Cardiac ventricle fibroblast (primary cell): Measurements from ENCODE around the gene OR51G2. TPM values are rescaled to one million over a fixed set of nuclear protein-coding genes. Genes with fewer than 3 reads are reported as not detected.

Experiments
- total RNA-seq: library from RNA; depleted of rRNA; stranded (reverse); fragments of >200 nt; gene quantifications from 2 replicates; pipeline ENCODE4 v1.2.3, GENCODE V29; 2015

OR51G2 gene, protein sequence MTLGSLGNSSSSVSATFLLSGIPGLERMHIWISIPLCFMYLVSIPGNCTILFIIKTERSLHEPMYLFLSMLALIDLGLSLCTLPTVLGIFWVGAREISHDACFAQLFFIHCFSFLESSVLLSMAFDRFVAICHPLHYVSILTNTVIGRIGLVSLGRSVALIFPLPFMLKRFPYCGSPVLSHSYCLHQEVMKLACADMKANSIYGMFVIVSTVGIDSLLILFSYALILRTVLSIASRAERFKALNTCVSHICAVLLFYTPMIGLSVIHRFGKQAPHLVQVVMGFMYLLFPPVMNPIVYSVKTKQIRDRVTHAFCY
- total RNA-seq = not detected in 2 replicates

DNA sequence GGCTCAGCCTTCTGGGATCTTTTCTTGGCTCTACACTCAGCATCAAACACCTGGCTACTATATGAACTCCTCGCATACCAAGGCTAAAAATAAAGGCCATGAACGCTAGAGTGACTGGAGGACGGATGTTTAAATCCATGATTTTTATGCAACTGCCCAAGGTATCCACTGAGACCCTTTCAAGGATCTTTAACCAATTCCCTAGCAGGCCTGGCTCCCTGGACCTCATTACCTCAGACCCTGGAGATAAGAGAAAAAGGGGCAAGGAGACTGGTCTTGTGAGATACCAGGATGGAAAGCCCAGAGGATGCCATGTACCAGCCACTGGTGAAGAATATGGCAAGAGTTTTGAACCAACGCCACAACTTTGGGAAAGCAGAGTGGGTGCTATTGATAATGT lies at the start of gene OR51G2:
Gene OR51G2 (minus strand): TSS at position 101 of the 400 bp plus-strand sequence. CDS start 3,687 bp downstream, outside the sequence.

DNA sequence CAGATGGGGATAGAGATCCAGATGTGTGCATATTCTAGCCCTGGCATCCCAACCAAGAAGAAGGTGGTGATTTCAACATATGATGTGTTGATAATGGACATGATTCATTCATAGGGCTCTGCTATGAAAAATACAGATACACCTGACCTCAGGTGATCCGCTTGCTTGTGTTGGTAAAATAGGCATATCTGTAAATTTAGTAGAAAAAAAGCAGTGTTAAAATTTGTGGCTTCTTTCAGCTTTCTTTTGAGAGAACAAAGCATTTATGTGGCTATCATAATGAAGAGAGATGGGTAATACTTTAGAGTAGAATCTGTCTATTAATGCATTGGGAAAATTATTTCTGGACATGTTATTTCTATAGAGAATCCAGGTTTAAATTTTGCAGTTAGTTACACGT lies 36.5 kb upstream of the OR51G2 start, which contains the start of gene OR51A2:
Gene OR51A2 (minus strand): TSS at position 101 of the 400 bp plus-strand sequence. CDS start 0 bp downstream, at position 101.

GRCh38 chr11:4947505-4947904 lies 28.4 kb upstream of the OR51G2 start, which contains the start of gene OR51A4:
Gene OR51A4, minus strand, starts transcription at chr11:4947605. Its CDS starts 505 bp downstream, at chr11:4947100.

DNA sequence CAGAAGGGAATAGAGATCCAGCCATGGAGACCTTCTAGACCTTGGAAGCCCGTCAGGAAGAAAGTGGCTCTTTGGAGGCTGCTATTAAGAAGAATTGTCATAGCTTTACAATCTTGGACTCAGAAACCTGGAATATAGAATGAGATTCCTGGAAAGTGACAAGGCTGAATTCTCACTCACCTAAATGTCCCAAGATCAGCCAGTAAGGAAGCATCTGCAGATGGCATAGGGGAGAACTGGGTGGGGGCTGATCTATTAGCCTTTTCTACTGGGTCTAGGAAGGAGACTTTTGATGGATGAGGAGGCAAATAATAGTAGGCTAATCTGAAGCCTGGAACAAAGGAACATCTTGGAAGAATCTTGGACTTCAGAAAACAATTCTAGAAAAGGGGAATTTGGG lies 5.1 kb upstream of the OR51G2 start, which contains the start of gene OR51G1:
Gene OR51G1 (minus strand): TSS at position 101 of the 400 bp plus-strand sequence. CDS start 0 bp downstream, at position 101.

DNA sequence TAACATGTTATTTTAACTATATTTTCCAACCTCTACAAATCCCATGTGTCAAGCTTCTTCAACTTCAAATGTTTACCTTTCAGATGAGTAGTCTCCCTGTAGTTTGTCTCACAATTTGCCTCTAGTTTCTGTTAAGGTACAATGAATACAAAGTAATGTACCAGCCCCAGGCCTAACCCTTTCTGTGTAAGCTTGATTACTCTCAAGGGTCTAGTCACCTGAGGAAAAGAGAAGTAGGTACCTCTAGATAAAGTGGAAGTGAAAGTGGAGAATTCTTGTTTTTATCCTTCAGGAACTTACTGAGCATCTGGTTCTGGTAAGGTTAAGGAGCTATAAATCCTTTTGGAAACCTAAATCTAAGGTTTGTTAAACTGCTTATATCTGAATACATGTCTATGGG lies 15.7 kb downstream of the OR51G2 start, which contains the start of gene OR51A7:
Gene OR51A7 (plus strand): TSS at position 300 of the 400 bp plus-strand sequence. CDS start 3,587 bp downstream, outside the sequence.

DNA sequence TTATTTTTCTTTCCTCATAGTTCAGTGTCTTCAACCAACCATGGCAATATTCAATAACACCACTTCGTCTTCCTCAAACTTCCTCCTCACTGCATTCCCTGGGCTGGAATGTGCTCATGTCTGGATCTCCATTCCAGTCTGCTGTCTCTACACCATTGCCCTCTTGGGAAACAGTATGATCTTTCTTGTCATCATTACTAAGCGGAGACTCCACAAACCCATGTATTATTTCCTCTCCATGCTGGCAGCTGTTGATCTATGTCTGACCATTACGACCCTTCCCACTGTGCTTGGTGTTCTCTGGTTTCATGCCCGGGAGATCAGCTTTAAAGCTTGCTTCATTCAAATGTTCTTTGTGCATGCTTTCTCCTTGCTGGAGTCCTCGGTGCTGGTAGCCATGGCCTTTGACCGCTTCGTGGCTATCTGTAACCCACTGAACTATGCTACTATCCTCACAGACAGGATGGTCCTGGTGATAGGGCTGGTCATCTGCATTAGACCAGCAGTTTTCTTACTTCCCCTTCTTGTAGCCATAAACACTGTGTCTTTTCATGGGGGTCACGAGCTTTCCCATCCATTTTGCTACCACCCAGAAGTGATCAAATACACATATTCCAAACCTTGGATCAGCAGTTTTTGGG lies 37.2 kb downstream of the OR51G2 start, which contains the start of gene OR51T1:
Gene OR51T1 (plus strand): TSS at position 41 of the 641 bp plus-strand sequence. CDS start 0 bp downstream, at position 41.

Other genes starting within 250 kb of the OR51G2 start
- not detected in 2 replicates for gene OR51E2, start 221.5 kb downstream of the OR51G2 start, total RNA-seq
- gene MMP26, start 214.6 kb downstream of the OR51G2 start, total RNA-seq = not detected in 2 replicates
- gene OR51F1, start 149.4 kb downstream of the OR51G2 start, total RNA-seq = not detected in 2 replicates
- not detected in 2 replicates for gene OR52R1, start 115.0 kb downstream of the OR51G2 start, total RNA-seq
- not detected in 2 replicates for gene OR51F2, start 98.0 kb downstream of the OR51G2 start, total RNA-seq
- gene OR51S1, start 70.1 kb downstream of the OR51G2 start, total RNA-seq = not detected in 2 replicates
- gene OR51T1, start 37.5 kb downstream of the OR51G2 start, total RNA-seq = not detected in 2 replicates
- gene OR51A7, start 15.6 kb downstream of the OR51G2 start, total RNA-seq = not detected in 2 replicates
- not detected in 2 replicates for gene OR51G1, start 5.0 kb upstream of the OR51G2 start, total RNA-seq
- not detected in 2 replicates for gene OR51A4, start 28.3 kb upstream of the OR51G2 start, total RNA-seq
- gene OR51A2, start 36.4 kb upstream of the OR51G2 start, total RNA-seq = not detected in 2 replicates
- gene OR51L1, start 75.5 kb upstream of the OR51G2 start, total RNA-seq = not detected in 2 replicates
- gene OR52J3, start 127.2 kb upstream of the OR51G2 start, total RNA-seq = not detected in 2 replicates
- not detected in 2 replicates for gene OR52E2, start 140.3 kb upstream of the OR51G2 start, total RNA-seq
- not detected in 2 replicates for gene OR52E1, start 150.2 kb upstream of the OR51G2 start, total RNA-seq
- gene OR52A5, start 219.0 kb upstream of the OR51G2 start, total RNA-seq = not detected in 2 replicates
- gene OR52A1, start 235.4 kb upstream of the OR51G2 start, total RNA-seq = not detected in 2 replicates